Neuronal stem cell (in vitro differentiated cells): ENCODE results near the gene SIL1.

ENCODE experiments used
- DNase-seq: peaks from one replicate; pipeline ENCODE4 v3.0.0-alpha.2; 2013; ENCODE audit warnings: low spot score
- H2AFZ ChIP-seq: one replicate; pipeline ENCODE4 v1.6.1; 2013; ENCODE audit warnings: mild to moderate bottlenecking, low read length, inconsistent platforms
- H2AK5ac ChIP-seq: 2 replicates; pipeline ENCODE4 v1.6.1; 2013; ENCODE audit warnings: low read depth, mild to moderate bottlenecking, inconsistent platforms, low read length, moderate library complexity, mixed read lengths
- H2BK120ac ChIP-seq: 2 replicates; pipeline ENCODE4 v1.6.1; 2013; ENCODE audit warnings: low read depth, mild to moderate bottlenecking, inconsistent platforms, low read length, moderate library complexity, mixed read lengths
- H2BK12ac ChIP-seq: one replicate; pipeline ENCODE4 v1.6.1; 2013; ENCODE audit warnings: low read length, inconsistent platforms
- H2BK15ac ChIP-seq: 2 replicates; pipeline ENCODE4 v1.6.1; 2013; ENCODE audit warnings: mild to moderate bottlenecking, low read length, inconsistent platforms, mixed read lengths
- H2BK5ac ChIP-seq: one replicate; pipeline ENCODE4 v1.6.1; 2013; ENCODE audit warnings: inconsistent platforms, mild to moderate bottlenecking, low read length, moderate library complexity
- H3K14ac ChIP-seq: one replicate; pipeline ENCODE4 v1.6.1; 2013; ENCODE audit warnings: low read length, inconsistent platforms
- H3K18ac ChIP-seq: 2 replicates; pipeline ENCODE4 v1.6.1; 2013; ENCODE audit warnings: low read length, inconsistent platforms
- H3K23ac ChIP-seq: 2 replicates; pipeline ENCODE4 v1.6.1; 2013; ENCODE audit warnings: low read depth, mild to moderate bottlenecking, mixed read lengths, low read length, inconsistent platforms; ENCODE audit not compliant: poor library complexity
- H3K27ac ChIP-seq: replicated peaks from 3 replicates; pipeline ENCODE4 v1.5.1; 2013; ENCODE audit warnings: low read length, inconsistent platforms
- H3K27me3 ChIP-seq, 3 experiments: 2 replicates each; pipeline ENCODE4 v1.6.1; 2013; ENCODE audit warnings: low read length in 3 of 3, mild to moderate bottlenecking in 2 of 3, inconsistent platforms in 1 of 3, low read depth in 1 of 3, mixed read lengths in 1 of 3, moderate library complexity in 1 of 3; ENCODE audit not compliant: control insufficient read depth in 3 of 3, insufficient read depth in 3 of 3
- H3K36me3 ChIP-seq, 2 donors: replicated peaks in 1 of 2; 2 replicates each; pipeline ENCODE4 v1.6.1; 2013; ENCODE audit warnings: low read length in 2 of 2; ENCODE audit not compliant: control insufficient read depth in 2 of 2, insufficient read depth in 2 of 2
- H3K4ac ChIP-seq: 2 replicates; pipeline ENCODE4 v1.6.1; 2013; ENCODE audit warnings: inconsistent platforms, mild to moderate bottlenecking, low read length, moderate library complexity
- H3K4me1 ChIP-seq, 2 donors: 1 replicate in 1 of 2; 2 replicates in 1 of 2; pipeline ENCODE4 v1.6.1; 2013; ENCODE audit warnings: low read length in 2 of 2, low read depth in 1 of 2; ENCODE audit not compliant: control insufficient read depth in 2 of 2, insufficient read depth in 1 of 2
- H3K4me2 ChIP-seq: one replicate; pipeline ENCODE4 v1.6.1; 2013; ENCODE audit warnings: mild to moderate bottlenecking, low read length, inconsistent platforms; ENCODE audit not compliant: insufficient read depth, poor library complexity, severe bottlenecking
- H3K4me3 ChIP-seq, 2 donors: 2 replicates each; pipeline ENCODE4 v1.5.1; 2013; ENCODE audit warnings: low read length in 2 of 2, mild to moderate bottlenecking in 2 of 2, inconsistent platforms in 1 of 2, moderate library complexity in 1 of 2
- H3K79me1 ChIP-seq: one replicate; pipeline ENCODE4 v1.6.1; 2013; ENCODE audit warnings: low read depth, mild to moderate bottlenecking, inconsistent platforms, low read length, moderate library complexity
- H3K9ac ChIP-seq: one replicate; pipeline ENCODE4 v1.6.1; 2013; ENCODE audit warnings: mild to moderate bottlenecking, low read depth, low read length, inconsistent platforms; ENCODE audit not compliant: poor library complexity
- H3K9me3 ChIP-seq, 2 donors: replicated peaks in 1 of 2; 2 replicates each; pipeline versions ENCODE3 to v1.6.1; 2013; ENCODE audit warnings: low read length in 2 of 2, mild to moderate bottlenecking in 2 of 2, inconsistent platforms in 1 of 2, low read depth in 1 of 2, mixed read lengths in 1 of 2, moderate library complexity in 1 of 2; ENCODE audit not compliant: control insufficient read depth in 2 of 2, insufficient read depth in 1 of 2
- H4K8ac ChIP-seq: one replicate; pipeline ENCODE4 v1.6.1; 2013; ENCODE audit warnings: low read depth, mild to moderate bottlenecking, inconsistent platforms, low read length, moderate library complexity
- H4K91ac ChIP-seq: one replicate; pipeline ENCODE4 v1.6.1; 2013; ENCODE audit warnings: low read length, low read depth, mild to moderate bottlenecking, inconsistent platforms; ENCODE audit not compliant: poor library complexity
- WGBS, 2 donors: extraction: QIAGEN DNeasy Blood & Tissue Kit; methylation state at CpG; one replicate each; pipeline ENCODE4 v1.1.7; 2013; ENCODE audit warnings: missing lambda C conversion rate in 2 of 2, mixed read lengths in 1 of 2; ENCODE audit not compliant: insufficient read length in 2 of 2, insufficient replicate concordance in 1 of 2; ENCODE audit errors: extremely low coverage in 2 of 2; 5-methylcytosine and 5-hydroxymethylcytosine counted together

Gene SIL1

GRCh38 chr5:138999674-139000073, 198.5 kb downstream of the SIL1 start:
- Histone ChIP-seq H4K91ac (no peak overlapping the region), H3K23ac (no peak overlapping the region), H3K9me3 (peaks cover 0 to 19% of the 10 kb centered on the region in 2 donors), H3K9ac (no peak overlapping the region), H3K4me2 (no peak overlapping the region), H3K4me3 (no peak overlapping the region), H2BK120ac (no peak overlapping the region), H3K18ac (no peak overlapping the region), H3K14ac (no peak overlapping the region), H3K4ac (no peak overlapping the region), H3K79me1 (no peaks in the 10 kb centered on the region), H2BK5ac (no peak overlapping the region), H3K27me3 (no peaks in the 10 kb centered on the region), H2AFZ (no peak overlapping the region), H3K27ac (no peak overlapping the region), H3K36me3 (peaks cover 0 to 3% of the 10 kb centered on the region in 2 donors), H3K4me1 (no peaks in the 10 kb centered on the region), H2BK12ac (no peak overlapping the region), H2BK15ac (no peak overlapping the region), H2AK5ac (no peak overlapping the region), H4K8ac (no peak overlapping the region)
- no peak for DNase-seq
- no CpG with 5 or more reads among the region's 1 CpG for WGBS, 2 donors

- no peak overlapping the region for H3K27ac ChIP-seq
- no peaks in the 10 kb centered on the region for H3K4me1 ChIP-seq
- H3K18ac ChIP-seq: no peak overlapping the region
- no peak overlapping the region for H3K23ac ChIP-seq
- peaks cover 0 to 3% of the 10 kb centered on the region in 2 donors for H3K36me3 ChIP-seq
- H3K4me2 ChIP-seq: no peak overlapping the region
- H3K14ac ChIP-seq: no peak overlapping the region
- no peak overlapping the region for H2AK5ac ChIP-seq
- WGBS, 2 donors: no CpG with 5 or more reads among the region's 1 CpG
- H2BK120ac ChIP-seq: no peak overlapping the region
- DNase-seq: no peak
- no peak overlapping the region for H3K4me3 ChIP-seq
- H2AFZ ChIP-seq: no peak overlapping the region
- H4K8ac ChIP-seq: no peak overlapping the region
- H2BK5ac ChIP-seq: no peak overlapping the region
- H3K79me1 ChIP-seq: no peaks in the 10 kb centered on the region
- H4K91ac ChIP-seq: no peak overlapping the region
- H2BK12ac ChIP-seq: no peak overlapping the region
- no peak overlapping the region for H2BK15ac ChIP-seq
- H3K27me3 ChIP-seq: no peaks in the 10 kb centered on the region
- H3K4ac ChIP-seq: no peak overlapping the region
- peaks cover 0 to 15% of the 10 kb centered on the region in 2 donors for H3K9me3 ChIP-seq
- no peak overlapping the region for H3K9ac ChIP-seq
Observed at GRCh38 chr5:138998521-138998920, 199.6 kb downstream of the SIL1 start.

- Histone ChIP-seq H3K9me3 (peaks cover 0 to 15% of the 10 kb centered on the region in 2 donors), H3K4me2 (no peak overlapping the region), H4K91ac (no peak overlapping the region), H3K36me3 (no peaks in the 10 kb centered on the region), H3K27ac (no peak overlapping the region), H3K4ac (no peak overlapping the region), H2AFZ (no peak overlapping the region), H2BK15ac (no peak overlapping the region), H3K23ac (no peak overlapping the region), H2BK12ac (no peak overlapping the region), H3K79me1 (no peaks in the 10 kb centered on the region), H3K18ac (no peak overlapping the region), H2BK120ac (no peak overlapping the region), H2AK5ac (no peak overlapping the region), H4K8ac (no peak overlapping the region), H3K4me1 (no peaks in the 10 kb centered on the region), H2BK5ac (no peak overlapping the region), H3K9ac (no peak overlapping the region), H3K27me3 (no peaks in the 10 kb centered on the region), H3K4me3 (no peak overlapping the region), H3K14ac (no peak overlapping the region)
- WGBS, 2 donors: no CpG with 5 or more reads among the region's 1 CpG
- DNase-seq: no peak
Observed at GRCh38 chr5:138996120-138996519, 202.0 kb downstream of the SIL1 start.

GRCh38 chr5:138990986-138991590, 207.1 kb downstream of the SIL1 start:
- Histone ChIP-seq H3K4ac (no peak overlapping the region), H3K9me3 (peaks cover 0 to 5% of the 10 kb centered on the region in 2 donors), H3K18ac (no peak overlapping the region), H2BK120ac (no peak overlapping the region), H3K27ac (no peak overlapping the region), H2BK5ac (no peak overlapping the region), H3K27me3 (no peaks in the 10 kb centered on the region), H4K91ac (no peak overlapping the region), H2BK12ac (no peak overlapping the region), H3K4me2 (no peak overlapping the region), H3K4me1 (no peaks in the 10 kb centered on the region), H4K8ac (no peak overlapping the region), H3K23ac (no peak overlapping the region), H3K79me1 (no peaks in the 10 kb centered on the region), H3K4me3 (no peak overlapping the region), H3K36me3 (no peaks in the 10 kb centered on the region), H3K9ac (no peak overlapping the region), H2AFZ (no peak overlapping the region), H2BK15ac (no peak overlapping the region), H3K14ac (no peak overlapping the region), H2AK5ac (no peak overlapping the region)
- WGBS, 2 donors: no CpG with 5 or more reads among the region's 4 CpGs
- no peak for DNase-seq
